NCI-H187 treated with DMSO at 0.1 percent for 48 hours (cell line): ENCODE measurements around the gene PSG5.
"Not testable (repeated sequence)": the region's sequence is repeated elsewhere in the genome, so short reads cannot be mapped to it uniquely, and the experiment has no call there.

Experiments
- DNase-seq: peaks from one replicate; lab custom pipeline; 2025; lab: John Stamatoyannopoulos, UW

The PSG5 gene

GRCh38 chr19:43181869-43182771 lies 4.2 kb downstream of the PSG5 start:
- DNase-seq, result not testable (repeated sequence)

DNA sequence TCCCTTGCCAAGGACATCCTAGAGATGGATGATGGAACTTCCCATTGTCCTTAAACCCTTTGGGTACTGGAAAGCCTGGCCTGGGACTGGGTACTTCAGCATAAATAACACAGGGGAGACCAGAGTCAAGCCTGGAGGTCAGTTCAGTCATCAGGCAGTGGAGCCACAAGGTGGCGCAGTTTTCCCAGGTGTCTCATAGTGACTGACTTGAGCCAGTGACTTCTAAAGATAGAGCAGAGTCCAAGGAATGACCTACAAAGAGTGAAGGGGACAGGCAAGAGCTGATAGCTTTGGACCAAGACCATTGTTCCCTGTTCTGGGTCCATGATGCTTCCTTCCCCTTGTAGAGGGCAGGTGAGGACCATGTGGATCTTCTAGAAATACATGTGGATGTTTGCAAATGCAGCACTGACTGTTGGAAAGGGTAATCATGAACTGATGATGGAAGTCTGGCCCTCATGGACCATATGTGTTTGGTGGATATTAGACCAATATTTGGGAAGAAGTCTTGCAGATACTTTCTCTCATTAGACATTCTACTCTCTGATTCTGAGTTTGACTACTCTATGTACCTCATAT lies 6.7 kb downstream of the PSG5 start:
- not testable (repeated sequence) for DNase-seq

DNA sequence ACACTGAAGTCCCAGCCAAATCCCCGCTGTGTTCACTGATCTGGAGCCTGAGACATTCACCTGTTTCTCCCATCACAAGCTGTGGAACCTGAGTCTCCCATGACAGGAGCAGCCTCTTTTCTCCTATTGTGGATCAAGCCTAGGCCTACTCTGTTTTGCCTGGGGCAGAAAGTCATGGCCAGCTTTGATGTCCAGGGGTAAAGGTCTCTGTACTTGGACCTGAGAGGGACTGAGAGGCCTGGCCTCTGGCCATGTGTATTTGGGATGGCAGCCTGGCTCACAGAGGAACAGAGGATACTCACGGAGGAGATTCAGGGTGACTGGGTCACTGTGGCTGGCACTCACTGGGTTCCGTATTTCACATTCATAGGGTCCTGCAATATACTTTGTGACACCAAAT lies 7.8 kb downstream of the PSG5 start:
- DNase-seq, result not testable (repeated sequence)

DNA sequence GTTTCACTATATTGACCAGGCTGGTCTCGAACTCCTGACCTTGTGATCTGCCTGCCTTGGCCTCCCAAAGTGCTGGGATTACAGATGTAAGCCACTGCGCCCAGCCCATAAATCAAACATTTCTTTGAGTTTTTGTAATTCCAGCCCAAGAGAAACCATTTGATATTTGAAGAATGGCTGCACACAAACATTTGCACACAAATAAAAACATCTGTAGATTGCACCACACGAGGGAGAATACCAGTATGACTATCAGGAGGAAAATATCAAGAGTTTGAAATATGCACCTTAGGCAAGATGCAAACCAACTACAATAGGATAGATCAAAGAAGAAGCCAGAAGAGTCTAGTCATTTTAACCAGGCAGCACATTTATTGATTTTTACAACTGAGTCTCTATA lies 20.4 kb downstream of the PSG5 start:
- DNase-seq, result not testable (repeated sequence)

DNA sequence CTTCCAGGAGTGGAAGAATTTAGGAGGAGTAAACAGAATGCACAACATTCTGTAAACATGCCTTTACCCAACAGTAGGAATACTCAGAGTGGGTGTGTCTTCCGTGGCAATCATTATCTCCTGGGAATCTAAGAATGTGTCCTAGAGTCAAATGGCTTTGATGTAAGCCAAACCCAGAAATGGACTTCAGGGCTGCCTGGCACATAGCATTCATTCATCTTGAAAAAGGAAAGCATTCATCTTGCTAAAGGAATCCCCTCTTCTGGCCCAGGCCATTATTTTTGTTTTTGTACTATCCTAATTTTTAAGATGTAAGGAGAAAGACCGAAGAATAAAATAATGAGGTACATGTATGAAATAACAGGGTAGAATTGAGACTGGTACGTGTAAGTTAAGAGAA lies 23.2 kb downstream of the PSG5 start:
- not testable (repeated sequence) for DNase-seq

DNA sequence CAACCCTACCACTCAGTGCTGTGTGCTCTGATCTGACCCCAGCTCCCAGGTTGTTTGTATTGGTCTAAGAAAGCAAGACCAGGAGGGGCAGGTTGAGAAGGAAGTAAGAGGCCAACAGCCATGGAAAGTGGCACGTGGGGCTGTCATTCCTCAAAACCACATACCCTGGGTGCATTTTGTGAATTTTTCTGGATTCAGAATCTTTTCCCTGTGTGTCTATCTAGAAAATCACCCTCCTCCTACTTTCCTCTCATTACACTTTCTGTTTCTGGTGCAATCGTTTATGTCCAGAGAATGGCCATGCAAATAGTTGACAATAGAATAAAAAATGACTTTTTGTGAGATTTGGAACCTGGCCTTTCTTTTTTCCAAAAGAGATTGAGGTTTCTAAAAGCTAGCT lies 24.1 kb downstream of the PSG5 start:
- DNase-seq, result not testable (repeated sequence)

GRCh38 chr19:43152214-43152613 lies 34.1 kb downstream of the PSG5 start:
- DNase-seq, result no peak

- DNase-seq, result not testable (repeated sequence)
Measured at GRCh38 chr19:43149788-43150187, 36.5 kb downstream of the PSG5 start.

GRCh38 chr19:43148233-43148632 lies 38.1 kb downstream of the PSG5 start:
- DNase-seq, result no peak

GRCh38 chr19:43141763-43142162 lies 44.6 kb downstream of the PSG5 start:
- not testable (repeated sequence) for DNase-seq

- DNase-seq, result no peak
Measured at GRCh38 chr19:43132696-43133095, 53.6 kb downstream of the PSG5 start.

DNA sequence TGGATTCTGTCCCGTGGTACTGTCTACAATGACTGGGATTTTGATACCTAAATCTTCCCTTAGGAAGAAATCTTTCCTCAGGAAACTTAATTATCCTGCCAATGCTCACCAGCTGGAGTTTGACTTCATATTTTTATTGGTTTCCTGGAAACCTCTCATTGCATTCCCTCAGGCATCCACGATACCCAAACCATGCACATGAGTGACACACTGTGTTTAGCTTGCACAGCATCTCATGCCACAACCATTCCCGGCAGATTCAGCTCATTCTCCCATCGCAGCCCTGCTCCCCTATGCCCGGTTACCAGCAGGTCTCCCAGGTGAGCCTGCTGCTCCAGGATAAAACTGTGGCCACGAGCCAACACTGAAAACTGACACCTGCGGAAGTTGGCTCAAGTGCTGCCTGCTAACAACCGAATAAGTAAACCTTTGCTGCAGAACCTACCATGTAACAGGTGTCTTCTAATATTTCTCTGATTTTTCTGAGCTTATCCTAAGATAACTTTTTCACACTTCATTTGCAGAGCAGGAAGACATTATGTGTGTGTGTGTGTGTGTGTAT lies 55.0 kb downstream of the PSG5 start:
- DNase-seq, result not testable (repeated sequence)

DNA sequence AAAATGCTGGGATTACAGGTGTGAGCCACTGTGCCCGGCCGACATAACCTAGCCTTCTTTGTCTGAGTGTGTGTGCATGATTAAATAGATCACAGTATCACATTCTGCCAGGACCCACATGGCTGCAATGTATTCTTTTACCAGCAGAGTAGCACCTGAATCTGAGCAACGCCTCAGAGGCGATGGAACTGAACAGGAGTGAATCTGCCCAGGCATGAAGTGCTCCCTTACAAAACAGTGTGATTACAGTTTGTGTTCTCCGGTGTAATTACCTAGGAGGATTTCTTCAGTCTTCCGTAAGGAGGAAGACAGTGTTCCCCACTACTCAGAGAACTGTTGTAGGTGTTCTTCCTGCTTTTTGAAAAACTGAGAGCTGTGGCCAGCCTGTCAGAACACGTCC lies 57.1 kb downstream of the PSG5 start:
- DNase-seq, result not testable (repeated sequence)

- DNase-seq, result not testable (repeated sequence)
Measured at GRCh38 chr19:43127336-43127735, 59.0 kb downstream of the PSG5 start.

DNA sequence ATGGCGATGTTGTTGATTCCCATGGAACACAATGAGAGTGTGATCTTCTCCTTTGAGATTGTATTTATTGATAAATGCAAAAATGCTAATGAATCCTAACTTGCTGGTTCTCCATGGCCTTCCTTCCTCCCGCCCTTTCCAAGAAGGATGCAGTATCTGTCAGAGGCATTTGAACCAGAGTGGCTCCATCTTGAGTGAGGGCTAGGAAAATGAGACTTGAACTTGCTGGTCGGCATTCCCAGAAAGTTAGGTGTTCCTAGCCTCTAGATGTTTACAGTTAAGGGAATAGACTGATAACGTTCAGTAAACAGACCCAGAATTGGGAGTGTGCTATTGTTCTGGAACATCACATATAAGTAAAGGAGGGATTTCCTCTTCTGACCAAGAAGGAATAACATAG lies 59.6 kb downstream of the PSG5 start:
- DNase-seq, result no peak

DNA sequence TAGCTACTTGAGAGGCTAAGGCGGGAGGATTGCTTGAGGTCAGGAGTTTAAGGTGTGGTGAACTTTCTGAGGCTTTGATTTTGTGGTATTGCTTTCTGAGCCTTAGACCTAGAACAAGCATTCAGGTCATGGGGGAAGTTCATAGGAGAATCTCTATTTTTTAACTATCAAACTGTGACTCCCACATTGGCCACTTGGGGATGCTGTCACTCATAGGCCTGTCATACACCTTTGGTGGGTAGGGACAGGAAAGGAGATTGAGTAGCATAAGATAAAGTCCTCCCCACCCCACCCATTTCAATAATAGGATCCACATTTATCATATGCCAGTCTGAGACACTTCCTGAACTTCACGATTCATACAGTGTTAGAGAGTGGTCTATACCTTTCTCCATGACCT lies 62.0 kb downstream of the PSG5 start:
- no peak for DNase-seq

DNA sequence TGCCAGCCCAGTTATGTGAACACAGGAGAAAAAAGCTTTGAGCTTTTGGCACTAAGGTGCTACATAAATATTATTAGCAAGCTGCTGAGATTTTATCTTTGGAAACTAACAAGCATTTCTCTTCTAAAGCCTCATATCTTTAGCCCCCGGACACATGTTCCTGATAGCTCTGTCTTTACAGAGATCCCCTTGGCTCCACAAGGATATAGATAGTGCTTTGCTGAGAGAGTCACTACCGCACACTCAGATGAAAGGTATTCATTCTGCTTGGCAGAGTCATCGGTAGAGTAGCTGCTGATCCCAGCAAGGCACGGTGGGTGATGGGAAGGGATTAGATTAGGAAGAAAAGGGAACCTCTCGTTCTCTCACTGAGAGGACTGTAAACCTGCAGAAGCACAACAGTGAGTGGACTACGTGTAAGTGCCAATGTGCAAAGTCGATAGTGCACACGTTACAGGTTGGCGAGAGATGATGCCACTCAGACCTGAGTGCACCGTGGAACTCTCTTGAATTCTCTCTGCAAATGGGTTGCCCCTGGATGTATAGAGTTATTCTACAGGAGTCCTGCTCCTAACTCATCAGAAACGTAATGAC lies 65.8 kb downstream of the PSG5 start:
- not testable (repeated sequence) for DNase-seq

GRCh38 chr19:43119526-43119925 lies 66.8 kb downstream of the PSG5 start:
- DNase-seq, result not testable (repeated sequence)
